KBM-7 (cell line): ENCODE results near the gene AIG1.

ENCODE experiments used
- DNase-seq: peaks from one replicate; pipeline ENCODE4 v3.0.0-alpha.2; 2015
- in situ Hi-C: fragments of 300-500 bp; cut with MboI; formaldehyde crosslinking; loops from 2 replicates; pipeline ENCODE4 v1.14.3; 2020; ENCODE audit warnings: low sequenced_read_pairs, low pct_unique_long_range_greater_than_20kb, mixed read lengths

AIG1 gene

DNA sequence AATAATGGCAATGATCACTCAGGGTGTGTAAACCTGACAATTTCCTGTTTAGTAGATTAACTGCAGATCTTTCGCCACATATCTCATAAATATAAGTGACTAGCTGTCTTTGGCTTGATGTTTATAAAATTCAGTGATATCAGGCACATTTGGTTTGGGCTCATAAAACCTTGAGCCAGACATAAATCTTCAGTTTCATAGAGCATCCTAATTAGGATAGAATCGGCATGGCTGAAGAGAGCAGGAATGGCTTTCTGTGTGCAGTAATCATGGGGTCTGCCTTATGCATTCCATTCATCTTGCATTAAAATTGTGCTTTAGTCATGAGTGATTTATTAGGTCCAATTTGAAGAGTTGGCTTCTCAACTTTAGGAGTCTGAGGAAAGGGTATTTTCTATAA lies 27.2 kb downstream of the AIG1 start:
- in situ Hi-C loops, result no loop called here
- DNase-seq, result no peak

DNA sequence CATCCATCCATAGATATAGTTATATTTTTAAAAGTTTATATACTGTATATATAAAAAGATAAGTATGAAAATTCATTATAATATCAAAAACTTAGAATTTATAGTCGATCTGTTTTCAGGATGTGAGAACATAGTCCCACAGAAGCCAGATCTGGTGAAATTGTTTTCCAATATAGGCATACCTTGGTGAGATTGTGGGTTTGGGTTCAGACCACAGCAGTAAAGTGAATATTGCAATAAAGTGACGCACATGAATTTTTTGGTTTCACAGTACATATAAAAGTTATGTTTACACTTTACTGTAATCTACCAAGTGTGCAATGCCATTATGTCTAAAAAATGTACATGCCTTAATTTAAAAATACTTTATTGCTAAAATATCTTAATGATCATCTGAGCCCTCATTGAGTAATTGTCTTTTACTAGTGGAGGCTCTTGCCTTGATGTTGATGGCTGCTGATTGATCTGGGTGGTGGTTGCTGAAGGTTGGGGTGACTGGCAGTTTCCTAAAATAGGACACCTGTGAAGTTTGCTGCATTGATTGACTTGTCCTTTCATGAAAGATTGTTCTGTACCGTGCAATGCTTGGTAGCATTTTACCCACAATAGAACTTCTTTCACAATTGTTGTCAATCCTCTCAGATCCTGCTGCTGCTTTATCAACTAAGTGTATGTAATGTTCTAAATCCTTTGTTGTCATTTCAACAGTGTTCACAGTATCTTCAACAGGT lies 29.8 kb downstream of the AIG1 start:
- in situ Hi-C loops, result no loop called here
- DNase-seq, result no peak

DNA sequence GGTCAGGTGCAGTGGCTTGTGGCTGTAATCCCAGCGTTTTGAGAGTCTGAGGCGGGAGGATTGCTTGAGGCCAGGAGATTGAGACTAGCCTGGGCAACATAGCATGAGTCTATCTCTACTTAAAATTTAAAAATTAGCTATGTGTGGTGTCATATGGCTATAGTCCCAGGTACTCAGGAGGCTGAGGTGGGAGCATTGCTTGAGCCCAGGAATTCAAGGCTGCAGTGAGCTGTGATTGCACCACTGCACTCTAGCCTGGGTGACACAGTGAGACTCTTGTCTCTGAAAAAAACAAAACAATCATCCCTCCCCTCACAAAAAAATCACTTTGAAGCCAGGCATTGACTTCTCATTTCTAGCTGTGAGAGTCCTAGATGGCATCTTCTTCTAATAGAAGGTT lies 32.1 kb downstream of the AIG1 start:
- DNase-seq, result no peak
- in situ Hi-C loops, result no loop called here

DNA sequence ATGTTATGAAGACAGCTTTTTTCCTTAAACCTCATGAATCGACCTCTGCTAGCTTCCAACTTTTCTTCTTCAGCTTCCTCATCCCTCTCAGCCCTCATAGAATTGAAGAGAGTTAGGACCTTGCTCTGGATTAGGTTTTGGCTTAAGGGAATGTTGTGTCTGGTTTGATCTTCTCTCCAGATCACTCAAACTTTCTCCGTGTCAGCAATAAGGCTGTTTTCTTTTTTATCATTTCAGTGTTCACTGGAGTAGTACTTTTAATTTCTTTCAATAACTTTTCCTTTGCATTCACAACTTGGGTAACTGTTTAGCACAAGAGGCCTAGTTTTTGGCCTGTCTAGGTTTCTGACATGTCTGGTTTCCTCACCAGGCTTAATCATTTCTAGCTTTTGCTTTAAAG lies 32.6 kb downstream of the AIG1 start:
- in situ Hi-C loops, result no loop called here
- no peak for DNase-seq

DNA sequence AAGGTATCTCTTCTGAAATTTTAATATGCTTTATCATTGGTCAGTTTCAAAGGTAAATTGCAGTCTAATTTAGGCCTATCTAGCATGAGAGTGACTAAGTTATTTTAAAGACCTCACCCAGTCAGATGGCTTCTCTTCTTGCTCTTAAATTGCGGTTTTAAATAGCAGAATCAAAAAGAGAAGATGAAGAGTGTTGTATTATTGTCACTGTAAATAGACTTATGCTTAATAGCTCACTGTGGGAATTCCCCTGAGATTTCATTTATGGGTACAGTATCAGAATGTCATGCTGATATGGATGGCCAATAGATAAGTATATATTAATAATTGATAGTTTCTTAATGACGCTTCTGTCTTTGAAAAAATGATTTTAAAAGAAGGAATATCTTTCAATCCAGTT lies 35.7 kb downstream of the AIG1 start:
- in situ Hi-C loops, result no loop called here
- no peak for DNase-seq

DNA sequence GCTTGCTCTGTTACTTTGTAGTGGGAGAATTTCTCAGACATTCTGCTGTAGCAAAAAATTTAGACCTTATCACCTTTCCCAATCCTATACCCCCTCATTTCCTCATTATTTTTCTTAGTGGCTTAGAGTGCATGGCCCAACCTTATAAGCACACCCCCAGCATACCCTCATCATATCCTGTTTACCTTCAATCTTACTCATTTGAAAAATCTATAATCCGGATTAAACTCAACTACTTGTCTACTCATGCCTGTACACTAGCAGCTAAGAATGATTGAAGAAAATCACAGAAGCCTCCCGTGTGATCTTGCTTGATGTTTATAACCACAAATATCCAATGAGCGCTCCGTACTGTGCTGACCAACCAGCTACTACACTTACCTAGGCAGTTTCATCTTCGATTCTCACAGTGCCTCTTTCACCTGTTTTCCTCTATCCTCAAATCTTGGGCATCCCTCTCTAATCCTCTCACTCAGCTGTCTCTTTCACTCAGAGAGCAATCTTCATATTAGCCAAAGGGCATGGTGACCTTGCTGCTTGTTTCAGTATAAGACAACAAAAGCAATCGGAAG lies 36.6 kb downstream of the AIG1 start:
- DNase-seq, result no peak
- in situ Hi-C loops, result no loop called here

DNA sequence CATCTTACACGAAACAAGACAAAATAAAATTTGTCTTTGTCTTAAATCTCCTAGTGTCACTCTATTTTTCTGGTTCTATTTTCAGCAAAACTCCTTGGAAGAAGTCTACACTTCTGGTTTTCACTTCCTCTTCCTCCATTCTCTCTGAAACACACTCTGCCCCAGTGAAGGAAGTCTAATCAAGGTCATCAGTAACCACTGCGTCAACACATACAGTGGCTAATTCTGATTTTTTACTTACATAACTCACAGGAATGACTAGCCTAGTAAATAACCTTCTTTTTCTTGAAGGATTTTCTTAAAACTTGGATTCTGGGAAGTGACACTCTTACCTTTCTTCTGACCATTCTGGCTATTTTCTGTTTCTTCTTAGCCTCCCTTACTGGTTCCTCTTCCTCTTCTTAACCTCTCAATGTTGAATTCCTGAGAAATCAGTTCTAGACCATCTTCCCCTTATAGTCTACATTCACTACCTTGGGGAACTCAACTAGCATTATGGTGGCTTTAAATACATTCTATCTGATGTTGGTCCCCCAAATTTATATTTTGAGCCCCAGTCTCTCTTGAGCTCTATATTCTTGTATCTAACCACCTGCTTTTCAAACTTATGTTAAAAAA lies 37.5 kb downstream of the AIG1 start:
- in situ Hi-C loops, result no loop called here
- DNase-seq, result peak; percentile 42

DNA sequence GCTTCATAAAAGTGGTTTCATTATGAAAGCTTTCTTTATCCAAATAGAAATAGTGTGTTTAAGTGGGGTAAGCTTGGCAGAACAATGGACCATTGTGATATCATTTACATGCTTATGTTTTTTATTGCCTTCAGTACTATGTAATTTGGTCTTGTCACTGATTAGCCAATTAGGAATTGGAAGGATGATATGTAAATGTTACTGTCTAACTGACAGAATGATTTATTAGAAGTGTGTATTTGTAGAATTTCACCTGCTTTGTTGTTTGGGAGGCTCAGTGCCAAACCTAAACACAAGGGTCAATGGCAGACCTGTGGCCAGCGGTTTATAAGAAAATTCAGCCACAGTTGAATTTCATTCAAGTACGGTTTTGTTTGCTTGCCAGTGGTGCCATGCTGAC lies 39.0 kb downstream of the AIG1 start:
- in situ Hi-C loops, result no loop called here
- no peak for DNase-seq

DNA sequence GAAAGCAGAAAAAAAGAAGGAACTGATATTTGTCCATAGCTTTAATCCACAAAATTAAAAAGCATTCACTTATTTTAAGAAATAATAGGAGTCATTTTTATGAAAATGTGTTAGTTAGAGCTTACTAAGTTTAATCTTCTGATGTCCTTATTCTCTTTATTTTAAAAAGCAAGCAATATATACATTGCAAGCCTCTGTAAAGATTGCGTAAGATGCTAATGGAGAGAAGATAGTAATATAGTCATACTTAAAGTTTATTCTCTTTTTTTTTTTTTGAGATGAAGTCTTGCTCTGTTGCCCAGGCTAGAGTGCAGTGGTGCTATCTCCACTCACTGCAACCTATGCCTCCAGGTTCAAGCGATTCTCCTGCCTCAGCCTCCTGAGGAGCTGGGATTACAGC lies 39.7 kb downstream of the AIG1 start:
- no peak for DNase-seq
- in situ Hi-C loops, result no loop called here

DNA sequence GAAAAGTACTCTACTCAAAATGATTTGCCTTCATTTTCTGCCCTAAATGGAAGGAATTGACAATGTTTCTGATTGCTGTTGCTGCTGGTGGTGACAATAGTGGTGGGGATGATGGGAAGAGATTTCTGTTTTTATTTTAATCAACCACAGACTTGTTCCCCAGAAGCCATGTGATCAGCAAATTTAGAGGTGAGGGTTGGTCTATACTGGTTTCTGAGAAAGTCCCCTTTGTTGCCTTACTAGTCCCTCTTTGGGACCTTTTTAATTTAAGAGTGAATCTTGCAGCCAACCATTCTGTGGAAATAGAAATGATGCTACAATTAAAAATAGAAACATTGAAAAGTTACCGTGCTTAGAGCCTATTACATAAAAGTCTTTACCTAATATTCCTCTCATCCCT lies 43.2 kb downstream of the AIG1 start:
- in situ Hi-C loops, result no loop called here
- DNase-seq, result no peak

DNA sequence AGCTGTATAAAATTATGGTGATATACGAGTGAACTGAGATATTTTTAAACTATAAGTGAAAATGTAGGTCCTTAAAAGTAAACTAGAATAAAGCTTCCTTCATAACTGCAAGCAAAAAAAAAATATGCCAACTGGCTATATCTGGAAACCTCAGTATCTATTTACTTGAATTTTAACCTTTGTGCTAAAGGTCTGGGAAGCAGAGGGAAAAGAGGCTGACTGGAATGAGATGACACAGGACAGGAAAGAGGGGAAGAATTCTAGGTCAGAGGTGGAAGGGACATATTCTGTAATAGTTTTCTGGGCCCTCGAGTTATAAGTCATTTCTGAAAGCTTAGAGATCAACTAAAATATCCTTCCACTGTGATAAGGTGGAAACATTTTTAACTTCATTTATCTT lies 46.8 kb downstream of the AIG1 start:
- DNase-seq, result no peak
- in situ Hi-C loops, result no loop called here

DNA sequence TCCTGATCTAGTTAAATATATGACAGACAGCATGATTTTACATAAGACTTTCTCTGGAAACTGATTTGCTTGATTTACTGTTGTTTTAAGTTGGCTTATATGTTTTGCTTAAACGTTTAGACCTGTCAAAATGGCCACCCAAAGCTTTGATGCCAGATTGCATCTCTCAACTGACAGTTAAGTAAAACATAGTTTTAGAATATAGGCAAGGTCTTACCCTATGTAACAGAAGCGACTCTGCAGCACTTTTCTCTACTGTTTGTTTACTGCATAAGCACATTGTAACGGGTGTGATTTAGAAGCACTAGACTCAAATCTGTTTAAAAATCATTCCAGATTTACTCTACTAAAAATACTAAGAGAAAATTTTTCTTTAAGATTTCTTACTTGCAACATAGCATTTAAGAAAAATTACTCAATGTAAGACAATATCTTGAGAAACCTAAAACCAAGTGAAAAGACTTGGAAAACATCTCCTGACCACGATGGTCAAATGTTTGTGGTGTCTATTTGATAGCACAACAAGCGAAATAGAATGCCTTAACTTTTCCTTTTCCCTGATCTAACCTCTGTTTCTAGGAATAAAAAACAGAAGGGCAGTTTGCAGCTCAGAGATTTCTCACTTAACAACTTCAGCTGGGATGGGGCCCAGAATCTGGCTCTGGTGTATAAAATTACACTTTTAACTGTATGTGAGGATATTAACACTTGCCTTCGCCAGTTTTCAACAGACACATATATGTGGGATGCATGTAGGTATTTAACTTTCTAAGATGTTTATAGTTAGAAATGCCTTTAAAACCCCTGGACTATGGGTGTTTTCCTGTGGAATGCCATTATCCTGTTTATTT lies 47.4 kb downstream of the AIG1 start:
- DNase-seq, result no peak
- in situ Hi-C loops, result no loop called here

DNA sequence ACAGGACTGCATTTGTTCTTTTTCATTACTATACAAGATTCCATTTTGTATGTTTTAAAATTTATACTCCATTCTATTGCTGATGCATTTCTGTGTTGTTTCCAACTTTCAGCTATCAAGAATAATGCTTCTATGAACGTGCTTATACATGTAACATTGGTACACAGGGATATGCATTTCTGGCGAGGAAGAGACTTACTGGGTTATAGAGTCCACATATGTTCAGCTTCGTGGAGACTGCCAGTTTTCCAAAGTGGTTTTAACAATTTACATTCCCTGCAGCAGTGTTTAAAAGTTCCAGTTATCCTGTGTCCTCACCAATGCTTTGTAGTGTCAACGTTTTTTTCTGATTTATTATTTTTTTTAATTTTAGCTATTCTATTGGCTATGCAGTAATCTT lies 48.5 kb downstream of the AIG1 start:
- in situ Hi-C loops, result no loop called here
- no peak for DNase-seq

DNA sequence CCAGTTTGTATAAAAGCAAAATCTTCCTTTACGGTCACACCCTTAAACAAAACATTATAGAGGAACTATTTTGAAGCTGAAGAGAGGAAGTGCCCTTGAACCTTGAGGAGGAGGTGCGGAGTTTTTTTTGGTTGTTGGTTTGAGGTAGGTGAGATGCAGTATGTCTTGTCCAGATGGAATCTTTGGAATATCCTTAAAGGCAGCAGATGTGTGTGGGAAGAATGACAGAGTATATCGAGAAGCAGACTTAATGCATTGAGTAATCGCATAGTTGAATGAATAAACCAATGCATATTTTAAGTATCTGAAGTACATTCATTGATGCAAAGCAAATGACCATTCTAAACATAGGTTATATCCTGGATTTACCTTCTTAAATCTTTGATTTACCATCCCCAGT lies 49.9 kb downstream of the AIG1 start:
- no peak for DNase-seq
- in situ Hi-C loops, result no loop called here

DNA sequence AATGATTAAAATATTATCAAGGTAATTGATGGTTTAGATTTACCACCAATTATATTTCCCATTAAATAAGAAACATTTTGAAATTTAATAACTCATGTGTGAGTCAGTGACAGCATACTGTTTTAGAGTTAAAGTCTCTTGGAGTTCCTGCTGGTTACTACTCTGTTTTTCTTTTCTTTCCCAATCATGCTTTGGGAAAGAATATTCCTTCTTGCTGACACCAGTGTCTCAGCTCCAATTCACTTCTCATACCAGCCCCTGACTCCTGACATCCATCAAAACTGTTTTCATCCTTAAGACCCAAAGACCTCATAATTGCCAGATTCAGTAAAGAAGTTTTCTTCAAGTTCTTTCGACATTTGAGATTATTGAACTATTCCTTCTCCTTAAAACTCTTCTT lies 50.3 kb downstream of the AIG1 start:
- in situ Hi-C loops, result no loop called here
- no peak for DNase-seq

DNA sequence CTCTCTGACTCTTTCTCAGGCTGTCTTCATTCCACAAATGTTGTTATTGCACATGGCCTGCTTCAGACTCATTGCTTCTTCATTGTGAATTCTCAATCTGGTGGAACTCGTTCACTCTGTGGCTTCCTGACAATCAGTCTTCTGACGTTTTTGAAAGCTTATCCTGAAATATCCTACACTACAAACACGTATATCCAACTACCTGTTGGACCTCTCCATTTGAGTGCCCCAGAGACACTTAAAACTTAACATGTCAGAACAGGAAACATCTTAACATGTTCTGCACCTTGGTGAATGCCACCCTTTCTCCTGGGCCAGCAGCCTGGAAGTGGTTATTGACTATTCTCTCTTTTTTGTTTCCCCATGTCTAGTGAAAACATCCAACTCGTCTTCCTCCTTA lies 50.8 kb downstream of the AIG1 start:
- in situ Hi-C loops, result no loop called here
- DNase-seq, result no peak

DNA sequence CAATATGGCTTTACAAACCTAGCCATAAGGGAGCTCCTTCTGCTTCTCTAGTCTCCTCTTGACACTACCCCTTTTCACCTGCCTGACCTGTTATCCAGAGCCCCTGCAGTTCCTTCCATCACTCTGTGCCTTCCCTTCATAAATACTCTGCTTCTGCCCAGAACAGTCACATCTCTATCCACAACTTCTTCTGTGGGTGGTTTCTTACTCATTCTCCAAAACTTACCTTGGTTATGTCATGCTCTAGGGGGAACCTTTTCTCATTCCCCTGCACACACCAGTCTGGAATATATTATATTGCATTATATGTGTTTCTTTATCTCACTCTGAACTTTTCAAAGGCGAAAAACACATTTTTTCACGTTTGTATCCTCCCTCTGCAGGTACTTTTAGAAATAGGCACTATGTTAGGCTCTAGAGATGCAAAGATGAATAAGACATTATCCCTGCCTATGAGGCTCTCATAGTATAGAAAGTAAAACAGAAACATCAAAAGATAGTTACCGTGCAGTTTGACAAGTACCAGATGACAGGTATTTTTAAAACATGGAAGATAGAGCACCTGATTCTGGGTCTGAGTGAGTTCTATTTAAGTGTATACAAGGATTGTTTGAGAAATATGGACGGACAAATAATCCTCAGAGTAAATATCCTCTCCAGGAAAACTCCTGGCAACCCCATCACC lies 51.5 kb downstream of the AIG1 start:
- no peak for DNase-seq
- in situ Hi-C loops, result no loop called here

DNA sequence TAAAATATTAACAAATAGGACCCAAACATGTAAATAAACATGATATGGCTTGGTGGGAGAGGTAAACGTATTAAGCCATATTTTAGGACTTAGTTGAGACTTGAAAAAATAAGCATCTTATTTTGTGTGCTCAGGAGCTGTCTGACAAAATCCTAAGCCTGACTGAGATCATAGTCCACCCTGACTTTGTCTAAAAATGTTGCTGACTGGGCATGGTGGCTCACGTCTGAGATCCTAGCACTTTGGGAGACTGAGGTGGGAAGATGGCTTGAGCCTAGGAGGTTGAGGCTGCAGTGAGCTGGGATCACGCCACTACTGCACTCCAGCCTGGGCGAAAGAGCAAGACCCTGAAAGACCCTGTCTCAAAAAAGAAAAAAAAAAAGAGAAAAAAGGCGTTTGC lies 52.1 kb downstream of the AIG1 start:
- in situ Hi-C loops, result no loop called here
- DNase-seq, result no peak

DNA sequence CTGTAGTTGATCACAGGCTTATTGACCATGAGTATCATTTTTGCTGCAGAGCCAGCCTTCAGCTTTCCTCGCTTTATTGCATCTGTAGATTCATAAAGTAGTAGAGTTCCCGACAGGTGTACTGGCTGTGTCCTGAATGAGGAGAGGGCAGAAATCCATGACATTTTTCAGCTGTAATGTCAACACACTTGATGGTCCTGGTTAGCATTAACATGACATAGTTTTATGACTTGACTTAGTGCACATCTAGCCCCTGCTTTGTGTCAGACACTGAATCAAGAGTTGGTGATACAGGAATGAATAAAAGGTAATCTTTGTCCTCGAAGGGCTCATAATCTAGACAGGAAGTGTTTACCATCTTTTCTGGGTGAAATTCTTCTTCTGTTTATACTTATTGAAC lies 55.0 kb downstream of the AIG1 start:
- DNase-seq, result no peak
- in situ Hi-C loops, result no loop called here

DNA sequence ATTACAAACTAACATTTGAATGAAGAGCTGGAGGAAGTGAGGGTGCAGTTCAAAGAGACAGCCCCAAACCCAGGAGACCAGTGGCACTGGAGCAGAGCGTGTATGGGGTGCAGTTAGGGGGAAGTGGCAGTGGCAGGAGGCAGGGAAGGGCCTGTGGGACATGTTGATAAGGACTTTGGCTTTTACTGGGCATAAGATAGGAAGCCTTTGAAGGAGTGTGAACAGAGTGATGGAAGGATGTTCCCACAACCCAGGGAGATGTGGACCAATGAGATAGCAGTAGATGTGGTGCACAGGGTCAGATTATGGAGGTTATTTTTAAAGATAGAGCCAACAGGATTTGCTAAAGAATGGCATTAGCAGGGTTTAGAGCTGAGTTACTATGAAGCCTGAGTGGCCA lies 56.4 kb downstream of the AIG1 start:
- in situ Hi-C loops, result no loop called here

More for the DNA sequence above, 56.4 kb downstream of the AIG1 start:
- no peak for DNase-seq
